Activated CD8-positive, alpha-beta memory T cell treated with anti-CD3 and anti-CD28 coated beads for 36 hours (primary cell): ENCODE data around the gene TAX1BP1. TPM values are rescaled to one million over a fixed set of nuclear protein-coding genes. Genes with fewer than 3 reads are reported as not detected.

Experiments
- CTCF ChIA-PET: fragments of 350-600 bp; sonication (Branson Sonifier 250); formaldehyde crosslinking; loops from one replicate; lab custom pipeline; 2021; ENCODE audit warnings: antibody characterized with exemption; lab: Charles Lee
- POLR2A ChIA-PET: fragments of 350-600 bp; sonication (Branson Sonifier 250); formaldehyde crosslinking; loops from one replicate; lab custom pipeline; 2021; ENCODE audit warnings: antibody characterized with exemption; lab: Charles Lee
- total RNA-seq, 2 experiments: library from RNA; stranded (reverse); gene quantifications; one replicate each; pipeline ENCODE4 v1.2.3, GENCODE V29; 2021

TAX1BP1 gene
- total RNA-seq, 2 experiments from 2014 or later: 85.3 to 85.6 TPM

DNA sequence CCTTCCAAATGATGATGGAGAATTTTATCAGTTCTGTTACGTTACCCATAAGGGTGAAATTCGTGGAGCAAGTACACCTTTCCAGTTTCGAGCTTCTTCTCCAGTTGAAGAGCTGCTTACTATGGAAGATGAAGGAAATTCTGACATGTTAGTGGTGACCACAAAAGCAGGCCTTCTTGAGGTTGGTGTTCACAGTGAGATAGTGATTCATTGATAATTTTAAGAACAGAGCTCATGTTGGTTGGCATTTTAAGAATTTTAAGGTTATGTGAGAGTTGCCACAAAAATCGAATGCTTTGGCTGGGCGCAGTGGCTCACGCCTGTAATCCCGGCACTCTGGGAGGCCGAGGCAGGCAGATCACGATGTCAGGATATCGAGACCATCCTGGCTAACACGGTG lies 25.9 kb downstream of the TAX1BP1 start:
- CTCF ChIA-PET: interaction anchor here (0.8 kb wide), 1 partner anchor 9 kb away, joined by 3 read pairs; no protein-coding TSS in a partner anchor

DNA sequence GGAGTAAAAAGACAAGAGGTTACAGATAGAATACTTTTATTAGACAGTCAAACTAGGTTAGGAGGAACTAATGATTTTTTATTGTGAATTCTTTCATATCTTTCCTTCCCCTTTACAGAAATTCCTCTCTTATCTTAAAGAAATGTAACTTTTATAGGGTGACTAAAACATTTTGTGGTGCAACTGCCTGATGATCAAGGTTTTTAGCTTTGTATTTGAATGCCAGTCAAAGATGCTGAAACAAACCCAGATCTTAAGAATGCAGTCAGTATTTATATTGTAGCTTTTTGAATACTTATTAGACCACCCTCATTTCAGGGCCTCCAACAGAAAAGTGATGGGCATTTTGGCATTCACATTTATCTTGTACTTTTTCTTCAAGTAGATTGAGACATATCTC lies 27.4 kb downstream of the TAX1BP1 start:
- POLR2A ChIA-PET: no interaction called here
- CTCF ChIA-PET: interaction anchor here (0.6 to 1.0 kb wide), 2 partner anchors 252 to 299 kb away, joined by 3 to 4 read pairs; no protein-coding TSS in a partner anchor

More for the DNA sequence above, 25.9 kb downstream of the TAX1BP1 start:
- POLR2A ChIA-PET: no interaction called here

DNA sequence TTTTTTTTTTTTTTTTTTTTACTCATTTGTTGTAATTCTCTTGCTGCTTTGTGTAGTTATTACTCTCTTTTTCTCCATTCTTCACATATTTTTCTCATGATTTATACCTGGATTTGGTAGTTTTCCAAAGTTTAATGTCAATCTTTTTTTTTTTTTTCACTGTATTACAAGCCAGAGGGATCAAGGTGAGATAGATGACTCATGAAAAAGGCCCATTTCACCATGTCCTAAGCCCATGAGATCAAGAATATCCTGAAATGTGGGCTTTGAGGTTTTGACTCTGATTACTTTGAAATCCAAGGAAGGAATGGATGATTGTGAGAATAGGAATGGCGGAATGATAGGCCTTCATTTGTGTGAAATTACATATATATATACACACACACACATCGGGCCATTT lies 31.1 kb downstream of the TAX1BP1 start:
- ChIA-PET CTCF (no interaction called here), POLR2A (no interaction called here)

DNA sequence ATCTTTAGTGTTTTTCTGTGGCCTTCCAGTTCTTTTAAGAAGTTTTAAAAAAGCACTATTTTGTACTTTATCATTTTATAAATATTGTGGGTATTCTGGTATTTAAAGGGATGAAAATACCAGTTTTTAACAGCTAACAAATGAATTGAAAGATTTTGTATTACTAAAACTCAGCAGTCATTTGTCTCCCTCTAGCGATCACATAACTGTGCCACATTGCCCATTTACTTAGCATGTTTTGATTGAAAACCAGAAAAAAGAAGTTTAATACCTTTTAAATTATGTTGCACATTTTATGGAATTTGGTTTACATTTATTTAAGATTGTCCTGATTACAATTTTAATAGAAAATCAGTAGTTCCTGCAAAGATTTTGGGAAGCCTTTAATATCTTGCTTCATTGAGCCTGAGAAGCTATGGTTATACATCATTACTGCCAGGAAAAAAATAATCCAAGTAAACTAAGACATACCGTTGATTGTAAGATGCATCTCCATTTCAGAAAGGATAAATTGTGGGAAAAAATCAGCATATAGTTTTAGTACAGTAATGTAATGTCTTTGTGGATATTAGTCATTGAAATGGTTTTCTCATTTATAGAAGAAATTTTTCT lies 34.9 kb downstream of the TAX1BP1 start:
- CTCF ChIA-PET: interaction anchor here (0.9 to 1.4 kb wide), 2 partner anchors 9 to 30 kb away, joined by 3 read pairs; no protein-coding TSS in a partner anchor
- POLR2A ChIA-PET: no interaction called here

DNA sequence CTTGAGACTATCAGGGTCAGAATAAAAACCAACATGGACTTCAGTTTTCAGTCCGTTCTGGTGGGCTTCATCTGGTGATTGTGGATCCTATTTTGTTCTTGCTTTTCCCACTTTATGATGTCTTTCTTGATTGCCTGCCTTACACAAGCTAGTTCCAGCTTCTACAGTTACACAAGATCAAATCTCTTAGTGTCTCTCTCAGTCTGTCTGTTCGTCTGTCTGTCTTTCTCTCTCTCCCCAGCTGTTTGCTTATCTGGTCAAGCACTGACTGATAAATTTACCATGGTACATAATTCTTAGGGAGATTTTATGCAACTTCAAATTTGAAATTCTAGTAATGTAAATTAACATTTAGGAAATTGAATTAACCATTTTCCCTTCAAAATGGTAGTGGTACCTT lies 35.8 kb downstream of the TAX1BP1 start:
- ChIA-PET POLR2A (no interaction called here), CTCF (interaction anchor here (0.9 to 1.4 kb wide), 2 partner anchors 10 to 31 kb away, joined by 3 read pairs; no protein-coding TSS in a partner anchor)

DNA sequence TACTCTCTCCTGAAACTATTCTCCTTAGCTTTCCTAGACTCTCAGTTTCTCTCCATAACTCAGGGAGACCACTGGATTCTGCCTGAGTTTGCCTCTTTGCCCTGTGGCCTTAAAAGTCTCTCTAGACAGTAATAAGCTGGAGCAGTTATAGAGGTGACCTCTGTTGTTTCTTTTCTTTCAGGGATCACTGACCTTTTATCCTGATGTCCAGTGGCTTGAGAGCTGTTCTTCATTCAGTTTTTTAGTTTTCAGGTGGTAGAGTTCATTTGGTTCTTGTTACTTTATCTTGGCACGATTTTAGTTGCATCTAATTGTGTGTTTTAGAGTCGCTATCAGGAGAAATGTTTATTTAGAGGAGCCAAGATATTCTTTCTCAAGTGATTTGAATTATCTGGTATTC lies 37.7 kb downstream of the TAX1BP1 start:
- ChIA-PET POLR2A (interaction anchor here (0.5 kb wide), 1 partner anchor 602 kb away, joined by 5 read pairs; no protein-coding TSS in a partner anchor), CTCF (no interaction called here)

DNA sequence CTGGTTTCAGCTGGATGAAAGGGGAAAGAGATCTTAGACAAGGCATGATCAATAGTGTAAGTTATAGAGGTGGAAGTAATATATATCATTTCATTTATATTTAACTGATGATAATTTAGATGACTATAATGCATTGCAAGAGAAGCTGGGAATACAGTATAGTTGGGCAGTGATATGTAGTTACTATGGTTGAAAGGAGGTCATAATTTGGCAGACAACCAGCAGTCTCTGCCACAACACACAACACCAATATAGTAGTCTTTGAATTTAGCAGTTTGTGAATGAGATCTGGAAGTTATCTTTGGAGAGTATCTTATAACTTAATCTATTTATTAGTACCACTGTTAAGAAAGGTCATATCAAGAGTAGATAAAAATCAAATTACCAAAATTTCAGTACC lies 39.9 kb downstream of the TAX1BP1 start:
- CTCF ChIA-PET: no interaction called here

DNA sequence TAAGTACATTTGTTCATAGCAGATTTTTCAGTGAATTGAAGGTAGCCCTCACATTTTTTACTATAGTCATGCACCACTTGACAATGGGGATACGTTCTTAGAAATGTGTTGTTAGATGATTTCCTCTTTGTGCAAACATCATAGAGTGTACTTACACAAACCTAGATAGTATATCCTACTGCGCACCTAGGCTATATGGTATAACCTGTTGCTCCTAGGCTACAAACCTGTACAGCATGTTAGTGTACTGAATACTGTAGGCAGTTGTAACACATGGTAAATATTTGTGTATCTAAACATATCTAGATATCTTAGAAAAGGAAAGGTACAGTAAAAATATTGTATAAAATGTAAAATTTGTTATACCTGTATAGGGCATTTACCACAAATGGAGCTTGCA lies 41.2 kb downstream of the TAX1BP1 start:
- ChIA-PET CTCF (no interaction called here), POLR2A (interaction anchor here (1.6 kb wide), 1 partner anchor 119 kb away, joined by 3 read pairs; the partner anchor contains the start of gene HIBADH)

More for the DNA sequence above, 39.9 kb downstream of the TAX1BP1 start:
- POLR2A ChIA-PET: no interaction called here

DNA sequence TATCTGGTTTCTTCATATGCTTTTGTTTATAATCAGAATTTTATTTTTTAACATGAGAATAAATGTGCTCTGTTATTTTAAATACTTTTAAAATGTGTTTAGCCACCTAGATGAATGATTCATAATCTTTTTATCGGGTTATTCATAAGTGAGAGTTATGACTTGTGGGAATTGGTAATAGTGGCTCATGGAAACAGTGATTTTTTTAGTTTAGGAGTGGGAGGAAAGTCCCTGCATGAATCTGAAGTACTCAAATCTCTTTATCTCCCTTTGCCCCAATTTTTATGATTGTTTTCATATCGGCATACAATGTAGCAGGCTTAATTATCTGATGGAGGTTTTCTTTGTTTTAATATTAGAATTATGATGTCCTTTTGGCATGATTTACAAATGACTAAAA lies 42.9 kb downstream of the TAX1BP1 start:
- ChIA-PET POLR2A (interaction anchor here (1.6 kb wide), 1 partner anchor 120 kb away, joined by 3 read pairs; the partner anchor contains the start of gene HIBADH), CTCF (no interaction called here)

DNA sequence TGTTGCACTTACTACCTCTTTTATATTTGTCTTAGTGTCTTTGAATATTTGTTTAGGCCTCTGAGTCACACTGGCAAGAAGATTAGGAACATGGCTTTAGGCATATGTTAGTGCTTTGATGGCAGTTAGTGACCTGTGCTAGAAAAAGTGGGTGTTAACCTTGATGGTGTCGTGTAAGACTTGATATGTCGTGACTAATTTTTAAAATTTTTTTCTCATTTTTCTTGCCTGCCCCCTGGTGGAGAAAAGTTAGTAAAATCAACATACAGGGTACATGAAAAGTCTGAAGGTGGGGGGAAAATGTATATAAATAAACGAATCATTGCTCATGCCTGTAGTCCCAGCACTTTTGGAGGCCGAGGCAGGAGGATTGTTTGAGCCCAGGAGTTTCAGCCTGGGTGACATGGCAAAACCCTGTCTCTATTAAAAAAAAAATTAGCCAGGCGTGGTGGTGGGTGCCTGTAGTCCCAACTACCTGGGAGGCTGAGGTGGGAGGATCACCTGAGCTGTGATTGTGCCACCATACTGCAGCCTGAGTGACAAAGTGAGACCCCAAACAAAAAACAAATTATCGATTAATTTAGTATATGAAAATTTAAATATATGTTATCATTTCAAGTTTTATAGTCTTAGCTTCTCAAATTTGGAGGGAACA lies 44.6 kb downstream of the TAX1BP1 start:
- CTCF ChIA-PET: interaction anchor here (0.6 to 2.4 kb wide), 4 partner anchors 18 to 276 kb away, joined by 3 to 6 read pairs (median 3); no protein-coding TSS in a partner anchor
- POLR2A ChIA-PET: no interaction called here

DNA sequence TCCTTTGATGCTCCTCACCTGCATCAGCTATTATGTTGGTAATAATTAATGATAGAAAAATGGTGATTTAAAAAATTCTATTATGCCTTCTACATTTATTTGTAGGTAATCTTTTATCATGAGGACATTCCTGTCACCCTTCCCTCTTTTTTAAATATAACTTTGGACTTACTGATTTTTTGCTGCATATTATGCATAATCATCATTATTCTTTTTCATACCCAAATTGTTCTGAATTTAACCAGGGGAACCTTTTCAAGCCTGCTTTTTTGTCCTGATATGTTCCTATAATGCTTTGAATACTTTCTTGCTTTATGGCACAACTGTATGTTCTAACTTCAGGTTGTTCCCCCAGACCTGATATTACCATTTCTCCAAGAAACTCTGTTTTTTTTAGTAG lies 48.5 kb downstream of the TAX1BP1 start:
- ChIA-PET CTCF (interaction anchor here (2.1 kb wide), 1 partner anchor 232 kb away, joined by 5 read pairs; no protein-coding TSS in a partner anchor), POLR2A (no interaction called here)

DNA sequence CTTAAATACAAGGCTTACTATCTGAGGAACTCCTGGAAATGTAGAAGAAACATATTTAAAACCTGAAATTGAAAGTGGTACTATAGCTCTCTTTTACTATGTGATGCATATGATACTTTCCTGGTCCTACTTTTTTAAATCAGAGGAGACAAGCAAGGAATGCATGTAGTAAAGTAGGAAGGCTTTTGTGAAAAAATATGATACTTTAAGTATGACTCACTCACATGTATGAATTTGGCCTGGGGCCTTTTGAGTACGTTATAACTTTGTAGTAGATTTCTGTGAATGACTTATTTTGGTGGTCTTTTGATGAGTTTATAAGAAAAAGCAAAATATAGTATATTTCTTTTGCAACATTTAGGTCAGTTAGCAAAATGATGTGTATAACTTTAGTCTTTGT lies 53.8 kb downstream of the TAX1BP1 start:
- POLR2A ChIA-PET: no interaction called here
- CTCF ChIA-PET: no interaction called here

DNA sequence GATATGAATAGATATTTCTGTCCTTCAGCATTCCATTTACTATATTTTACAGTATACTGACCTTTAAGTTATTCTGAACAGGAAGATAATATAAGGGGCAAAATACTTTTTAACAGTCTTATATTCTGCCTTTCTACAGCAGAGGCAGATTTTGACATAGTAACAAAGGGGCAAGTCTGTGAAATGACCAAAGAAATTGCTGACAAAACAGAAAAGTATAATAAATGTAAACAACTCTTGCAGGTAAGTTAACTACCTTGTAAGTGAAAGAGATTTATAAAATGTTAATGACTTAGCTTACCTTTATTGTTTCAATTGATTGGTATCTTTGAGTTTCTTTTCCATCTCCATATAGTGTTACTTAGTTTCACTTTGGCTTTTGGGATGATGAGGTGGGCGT lies 56.0 kb downstream of the TAX1BP1 start:
- ChIA-PET CTCF (no interaction called here), POLR2A (no interaction called here)

DNA sequence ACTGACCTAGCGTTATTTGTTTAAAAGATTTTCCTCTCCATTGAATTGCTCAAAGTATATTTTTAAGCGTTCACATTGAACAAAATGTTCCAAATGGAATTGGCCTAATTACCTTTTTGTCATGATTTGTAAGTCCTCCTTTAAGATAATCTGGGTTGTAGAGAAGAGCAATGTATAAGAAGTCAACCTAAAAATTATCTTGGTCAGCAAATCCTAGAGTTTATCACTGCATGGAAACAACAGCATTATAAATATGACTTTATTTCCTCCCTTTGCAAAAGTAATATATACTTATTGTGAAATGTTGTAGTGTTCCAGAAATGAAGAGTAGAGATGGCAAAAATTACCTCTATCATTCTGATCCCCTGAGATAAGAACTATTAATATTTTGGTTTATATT lies 59.2 kb downstream of the TAX1BP1 start:
- ChIA-PET POLR2A (interaction anchor here (0.5 to 0.7 kb wide), 2 partner anchors 59 to 370 kb away, joined by 3 to 5 read pairs; partner anchors contain the start of gene TAX1BP1), CTCF (interaction anchor here (0.7 kb wide), 2 partner anchors 10 to 138 kb away, joined by 3 read pairs; no protein-coding TSS in a partner anchor)

DNA sequence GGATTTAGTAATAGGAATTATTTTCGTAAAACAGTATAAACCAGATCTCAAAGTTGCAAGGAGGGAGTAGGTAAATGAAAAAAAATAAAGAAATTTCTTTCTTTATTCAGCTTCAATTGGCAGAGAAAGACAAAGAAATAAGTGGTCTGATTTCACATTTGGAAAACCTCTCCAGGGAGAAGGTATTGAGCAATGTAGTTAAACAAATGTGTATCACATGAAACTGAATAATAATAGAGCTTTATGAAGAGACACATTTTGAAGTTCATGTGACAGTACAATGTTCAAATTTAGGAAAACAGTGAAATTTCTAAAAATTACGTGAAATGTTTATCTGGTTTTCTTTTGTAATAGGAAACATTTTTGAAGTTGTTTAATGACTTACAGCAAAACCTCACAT lies 63.0 kb downstream of the TAX1BP1 start:
- ChIA-PET POLR2A (no interaction called here), CTCF (interaction anchor here (2.0 kb wide), 1 partner anchor 17 kb away, joined by 6 read pairs; no protein-coding TSS in a partner anchor)

DNA sequence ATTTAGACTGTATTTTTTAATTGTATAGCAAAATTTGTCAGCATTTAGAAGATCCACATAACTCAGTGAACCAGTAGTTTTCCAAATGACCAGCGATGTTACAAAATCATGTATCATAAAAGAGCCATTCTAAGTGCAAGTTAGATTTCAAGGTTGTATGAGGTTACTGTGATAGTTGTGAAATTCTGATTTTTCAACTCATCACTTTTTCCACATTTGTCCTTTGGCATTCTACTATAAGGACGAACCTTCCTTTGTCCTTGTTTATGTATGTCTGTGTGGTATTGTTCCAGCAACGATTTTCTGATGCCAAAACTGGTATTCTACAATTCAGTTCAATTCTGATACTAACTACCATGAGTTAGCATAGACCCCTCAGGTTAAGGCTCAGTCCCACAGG lies 64.2 kb downstream of the TAX1BP1 start:
- POLR2A ChIA-PET: no interaction called here
- CTCF ChIA-PET: no interaction called here

DNA sequence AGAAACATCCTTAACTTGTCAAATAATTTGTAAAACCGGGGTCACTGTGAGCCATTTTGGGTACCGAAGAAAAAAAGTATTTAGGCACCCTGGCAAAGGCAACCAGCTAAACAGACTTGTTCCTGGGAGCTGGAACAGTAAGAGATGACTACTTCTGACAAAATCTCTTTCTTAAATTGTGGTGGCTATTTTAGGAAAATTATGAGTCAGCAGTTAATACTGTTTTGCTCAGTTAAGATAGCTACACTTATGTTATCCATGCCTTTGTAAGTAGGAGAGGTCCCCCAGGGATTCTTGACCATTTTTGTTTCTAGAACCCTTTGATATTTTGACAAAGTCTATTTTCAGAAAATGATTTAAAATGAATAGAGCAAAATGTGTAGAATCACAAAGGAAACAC lies 68.7 kb downstream of the TAX1BP1 start:
- POLR2A ChIA-PET: no interaction called here
- CTCF ChIA-PET: no interaction called here

DNA sequence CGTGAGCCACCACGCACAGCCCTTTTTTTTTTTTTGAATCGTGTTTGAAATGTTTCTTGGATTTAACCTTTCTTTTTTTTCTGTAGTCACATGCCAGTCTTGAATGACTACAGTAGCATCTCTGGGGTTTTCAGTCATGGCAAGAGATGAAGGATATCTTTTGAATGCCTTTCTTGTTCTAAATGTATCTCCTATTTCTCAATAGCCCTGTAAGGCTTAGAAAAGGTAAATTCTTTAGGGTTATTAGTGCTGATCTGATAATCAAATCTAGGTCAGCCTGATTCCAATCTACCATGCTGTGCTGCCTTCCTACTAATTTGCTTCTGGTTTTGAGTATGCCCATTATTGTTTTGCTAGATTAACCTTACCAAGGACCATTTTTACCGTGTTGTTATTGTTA lies 70.2 kb downstream of the TAX1BP1 start:
- ChIA-PET CTCF (no interaction called here), POLR2A (no interaction called here)

DNA sequence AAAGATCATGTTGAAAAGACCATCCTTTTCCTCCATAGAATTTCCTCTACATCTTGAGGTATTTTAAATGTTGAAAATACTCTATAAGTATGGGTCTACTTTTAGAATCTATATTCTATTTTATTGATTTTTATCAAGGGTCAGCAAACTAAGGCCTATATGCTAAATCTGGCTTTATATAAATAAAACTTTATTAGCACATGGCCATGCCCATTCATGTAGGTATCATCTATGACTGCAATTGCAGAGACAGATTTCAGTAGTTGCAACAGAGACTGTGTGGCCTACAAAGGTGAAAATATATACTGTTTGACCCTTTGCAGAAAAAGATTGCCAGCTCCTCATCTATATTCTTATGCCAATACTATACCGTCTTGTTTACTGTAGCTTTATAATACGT lies 72.7 kb downstream of the TAX1BP1 start:
- POLR2A ChIA-PET: interaction anchor here (0.6 kb wide), 1 partner anchor 131 kb away, joined by 5 read pairs; no protein-coding TSS in a partner anchor
- CTCF ChIA-PET: interaction anchor here (0.6 kb wide), 1 partner anchor 271 kb away, joined by 3 read pairs; no protein-coding TSS in a partner anchor

DNA sequence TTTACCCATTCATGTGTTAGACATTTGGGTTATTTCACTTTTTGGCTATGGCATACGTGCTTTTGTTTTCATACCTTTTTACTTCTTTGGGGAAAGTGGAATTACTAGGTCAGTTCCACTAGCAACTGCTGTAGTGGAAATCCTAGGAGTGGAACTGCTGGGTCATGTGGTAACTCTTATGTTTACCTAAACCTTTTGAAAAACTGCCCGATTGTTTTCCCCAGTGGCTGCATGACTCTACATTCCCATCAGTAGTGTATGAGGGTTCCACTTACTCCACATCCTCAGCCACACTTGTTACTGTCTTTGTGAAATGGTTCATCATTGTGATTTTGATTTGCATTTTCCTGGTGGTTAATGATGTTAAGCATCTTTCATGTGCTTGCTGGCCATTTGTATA lies 82.3 kb downstream of the TAX1BP1 start:
- ChIA-PET CTCF (no interaction called here), POLR2A (no interaction called here)
